Measurements from ENCODE around the gene AKR1C2.
"Not testable (repeated sequence)": the region's sequence is repeated elsewhere in the genome, so short reads cannot be mapped to it uniquely, and the experiment has no call there.

The AKR1C2 gene

GRCh38 chr10:5002013-5002727 lies 1.5 kb downstream of the AKR1C2 start:
- no peak for DNase-seq (ENCODE audit: low spot score)
- TF ChIP-seq CTCF (IDR thresholded peaks at IDR 0.05; ENCODE audit: extremely low read depth, missing control alignments) = no peak

- TF ChIP-seq CTCF (IDR thresholded peaks at IDR 0.05; ENCODE audit: extremely low read depth, missing control alignments) = no peak
- DNase-seq (ENCODE audit: low spot score) = no peak
Observed at GRCh38 chr10:4998671-4999070, 5.0 kb downstream of the AKR1C2 start.

- DNase-seq (ENCODE audit: low spot score) = not testable (repeated sequence)
Observed at GRCh38 chr10:4994260-4994659, 9.4 kb downstream of the AKR1C2 start.

GRCh38 chr10:4992564-4992963 lies 11.1 kb downstream of the AKR1C2 start:
- not testable (repeated sequence) for DNase-seq (ENCODE audit: low spot score)

GRCh38 chr10:4991463-4991862 lies 12.2 kb downstream of the AKR1C2 start:
- DNase-seq (ENCODE audit: low spot score) = not testable (repeated sequence)

- DNase-seq (ENCODE audit: low spot score) = no peak
- no peak for TF ChIP-seq CTCF (IDR thresholded peaks at IDR 0.05; ENCODE audit: extremely low read depth, missing control alignments)
Observed at GRCh38 chr10:4990217-4990616, 13.4 kb downstream of the AKR1C2 start.

GRCh38 chr10:4988000-4988641 lies 15.5 kb downstream of the AKR1C2 start:
- DNase-seq (ENCODE audit: low spot score) = not testable (repeated sequence)

- DNase-seq (ENCODE audit: low spot score) = no peak
- TF ChIP-seq CTCF (IDR thresholded peaks at IDR 0.05; ENCODE audit: extremely low read depth, missing control alignments) = no peak
Observed at GRCh38 chr10:4984971-4985594, 18.6 kb downstream of the AKR1C2 start.

GRCh38 chr10:4984223-4984622 lies 19.4 kb downstream of the AKR1C2 start:
- no peak for TF ChIP-seq CTCF (IDR thresholded peaks at IDR 0.05; ENCODE audit: extremely low read depth, missing control alignments)
- DNase-seq (ENCODE audit: low spot score) = no peak
